NCI-H748 (cell line): ENCODE data around the gene UBAP1L.
"Not testable (repeated sequence)": the region's sequence is repeated elsewhere in the genome, so short reads cannot be mapped to it uniquely, and the experiment has no call there.

Experiments
- DNase-seq: peaks from one replicate; lab custom pipeline; 2025; ENCODE audit not compliant: unreplicated experiment; lab: John Stamatoyannopoulos, UW

Gene UBAP1L

DNA sequence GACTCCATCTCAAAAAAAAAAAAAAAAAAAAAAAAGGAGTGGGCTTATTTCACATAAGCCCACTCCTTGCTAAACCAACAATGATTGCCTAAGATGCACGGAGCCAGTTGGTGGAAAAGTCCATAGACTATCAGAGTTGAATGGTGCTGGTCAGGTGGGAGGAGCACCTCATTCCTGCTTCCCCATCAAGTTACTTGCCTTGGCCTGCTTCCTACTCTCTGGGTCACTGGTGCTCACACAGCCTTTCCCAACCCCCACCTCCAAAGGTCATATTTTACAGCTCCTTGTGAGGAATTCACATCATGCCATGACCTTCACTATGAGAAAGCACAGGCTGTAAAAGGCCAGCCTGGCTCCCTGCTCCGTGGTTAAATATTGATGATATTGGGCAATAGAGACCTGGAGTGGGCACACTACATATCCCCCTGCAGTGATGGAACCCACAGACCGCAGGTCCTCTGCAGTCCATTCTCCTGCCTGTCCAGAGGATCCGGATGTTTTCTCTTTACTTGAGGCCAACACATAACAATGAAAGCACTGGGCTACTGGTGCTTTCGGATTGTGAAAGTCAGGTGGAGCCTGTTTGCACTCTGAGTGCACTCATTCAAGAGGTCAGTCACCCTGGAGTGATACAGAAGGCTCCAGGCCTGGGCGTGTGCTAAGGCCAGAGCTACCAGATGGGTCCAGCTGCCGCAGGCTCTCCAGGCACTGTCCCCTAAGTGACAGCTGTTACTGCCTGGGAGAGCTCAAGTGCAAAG is 70.1 kb downstream of the UBAP1L start, which contains the start of gene SLC51B:
Gene SLC51B, plus strand, starts transcription at position 664 of the 758 bp plus-strand sequence. CDS start 4,618 bp downstream, outside the sequence.
- peak; percentile 62 for DNase-seq

DNA sequence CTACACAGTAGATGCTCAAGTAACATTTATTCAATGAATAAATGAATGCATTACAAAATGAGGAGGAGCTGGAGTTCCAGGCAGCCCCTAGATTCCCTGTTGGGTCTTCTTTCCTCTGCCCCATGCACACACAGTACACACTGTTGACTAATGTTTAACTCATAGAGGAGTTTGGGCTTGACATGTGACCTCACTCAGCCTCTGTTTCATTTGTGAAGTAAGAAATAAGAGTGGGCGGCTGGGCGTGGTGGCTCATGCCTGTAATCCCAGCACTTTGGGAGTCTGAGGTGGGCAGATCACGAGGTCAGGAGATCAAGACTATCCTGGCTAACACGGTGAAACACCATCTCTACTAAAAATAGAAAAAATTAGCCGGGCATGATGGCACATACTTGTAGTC is 70.8 kb downstream of the UBAP1L start:
- not testable (repeated sequence) for DNase-seq

GRCh38 chr15:65042776-65043327 is 72.1 kb downstream of the UBAP1L start:
- DNase-seq, result no peak
